ENCODE data around the gene KLF14. TPM values are rescaled to one million over a fixed set of nuclear protein-coding genes. Genes with fewer than 3 reads are reported as not detected.

Gene KLF14
- total and polyA plus RNA-seq, 9 donors: 0.10 to 0.84 (median 0.29) TPM; not detected in 3

GRCh38 chr7:130708001-130708400 is 26.0 kb downstream of the KLF14 start:
- intact Hi-C loops (cut with DNase I): no loop called here
- no peaks in the 10 kb centered on the region for H3K4me1 ChIP-seq (ENCODE audit: insufficient read depth)
- no peak overlapping the region for H3K4me3 ChIP-seq
- H3K27me3 ChIP-seq: no peaks in the 10 kb centered on the region
- H3K9me3 ChIP-seq: no peaks in the 10 kb centered on the region
- WGBS, 3 donors: 92 to 94% (median 93%) methylated on average over 4 of the region's 4 CpGs
- no peak overlapping the region for H3K27ac ChIP-seq
- DNase-seq: no peak
- TF ChIP-seq, protein P1, sequence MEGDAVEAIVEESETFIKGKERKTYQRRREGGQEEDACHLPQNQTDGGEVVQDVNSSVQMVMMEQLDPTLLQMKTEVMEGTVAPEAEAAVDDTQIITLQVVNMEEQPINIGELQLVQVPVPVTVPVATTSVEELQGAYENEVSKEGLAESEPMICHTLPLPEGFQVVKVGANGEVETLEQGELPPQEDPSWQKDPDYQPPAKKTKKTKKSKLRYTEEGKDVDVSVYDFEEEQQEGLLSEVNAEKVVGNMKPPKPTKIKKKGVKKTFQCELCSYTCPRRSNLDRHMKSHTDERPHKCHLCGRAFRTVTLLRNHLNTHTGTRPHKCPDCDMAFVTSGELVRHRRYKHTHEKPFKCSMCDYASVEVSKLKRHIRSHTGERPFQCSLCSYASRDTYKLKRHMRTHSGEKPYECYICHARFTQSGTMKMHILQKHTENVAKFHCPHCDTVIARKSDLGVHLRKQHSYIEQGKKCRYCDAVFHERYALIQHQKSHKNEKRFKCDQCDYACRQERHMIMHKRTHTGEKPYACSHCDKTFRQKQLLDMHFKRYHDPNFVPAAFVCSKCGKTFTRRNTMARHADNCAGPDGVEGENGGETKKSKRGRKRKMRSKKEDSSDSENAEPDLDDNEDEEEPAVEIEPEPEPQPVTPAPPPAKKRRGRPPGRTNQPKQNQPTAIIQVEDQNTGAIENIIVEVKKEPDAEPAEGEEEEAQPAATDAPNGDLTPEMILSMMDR (IDR thresholded peaks at IDR 0.05): no peak
- no peak for TF ChIP-seq POLR2A (IDR thresholded peaks at IDR 0.05)
- TF ChIP-seq EP300 (IDR thresholded peaks at IDR 0.05): no peak
- H3K36me3 ChIP-seq: no peaks in the 10 kb centered on the region

- intact Hi-C loops (cut with DNase I): no loop called here
- Histone ChIP-seq H3K36me3 (no peaks in the 10 kb centered on the region), H3K9me3 (no peaks in the 10 kb centered on the region), H3K27ac (no peak overlapping the region), H3K27me3 (no peaks in the 10 kb centered on the region), H3K4me3 (no peak overlapping the region), H3K4me1 (ENCODE audit: insufficient read depth) (no peaks in the 10 kb centered on the region)
- TF ChIP-seq EP300 (IDR thresholded peaks at IDR 0.05) (no peak), POLR2A (IDR thresholded peaks at IDR 0.05) (no peak)
- TF ChIP-seq, protein P1 (IDR thresholded peaks at IDR 0.05): no peak
- WGBS, 3 donors: 86 to 94% (median 89%) methylated on average over 1 of the region's 1 CpG
- no peak for DNase-seq
These were observed 30.2 kb downstream of the KLF14 start for GRCh38 chr7:130703851-130704250.

DNA sequence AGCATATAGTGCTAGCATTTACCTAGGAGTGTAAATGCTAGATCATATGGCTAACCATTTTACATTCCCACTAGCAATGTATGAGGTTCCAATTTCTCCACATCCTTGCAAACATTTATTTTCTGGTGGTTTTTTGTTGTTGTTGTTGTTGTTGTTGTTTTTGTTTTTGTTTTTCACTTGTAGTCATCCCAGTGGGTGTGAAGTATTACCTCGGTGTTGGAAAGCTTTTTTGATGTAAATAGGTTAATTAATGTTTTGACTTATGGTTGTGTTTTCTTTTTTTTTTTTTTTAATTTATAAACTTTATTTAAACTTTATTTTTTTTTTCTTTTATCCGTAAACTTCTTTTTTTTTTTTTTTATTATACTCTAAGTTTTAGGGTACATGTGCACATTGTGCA is 32.4 kb downstream of the KLF14 start:
- intact Hi-C loops (cut with DNase I): no loop called here
- WGBS, 3 donors: 66 to 90% (median 87%) methylated on average over 2 of the region's 2 CpGs
- Histone ChIP-seq H3K4me3 (no peak overlapping the region), H3K36me3 (no peaks in the 10 kb centered on the region), H3K9me3 (no peaks in the 10 kb centered on the region), H3K4me1 (ENCODE audit: insufficient read depth) (no peaks in the 10 kb centered on the region), H3K27ac (no peak overlapping the region), H3K27me3 (no peaks in the 10 kb centered on the region)
- TF ChIP-seq POLR2A (IDR thresholded peaks at IDR 0.05): no peak
- TF ChIP-seq, protein P1 (IDR thresholded peaks at IDR 0.05): no peak
- no peak for TF ChIP-seq EP300 (IDR thresholded peaks at IDR 0.05)
- DNase-seq: no peak

DNA sequence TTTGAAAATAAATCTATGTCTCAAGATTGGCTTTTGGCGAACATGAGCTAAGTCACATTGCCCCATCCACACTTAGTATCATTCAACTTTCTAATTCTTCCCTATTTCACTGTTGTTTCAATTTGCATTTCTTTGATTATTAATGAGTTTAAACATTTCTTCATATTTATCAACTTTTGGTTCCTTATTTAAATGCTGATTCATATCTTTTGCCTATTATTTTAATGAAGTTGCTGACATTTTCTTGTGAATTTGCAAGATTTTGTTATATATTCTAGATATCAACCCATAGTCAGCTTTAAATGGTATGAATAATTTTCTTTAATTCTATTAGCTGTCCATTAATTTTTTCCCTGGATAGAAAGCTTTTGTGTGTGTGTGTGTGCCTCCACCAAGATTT is 33.2 kb downstream of the KLF14 start:
- Histone ChIP-seq H3K4me1 (ENCODE audit: insufficient read depth) (no peaks in the 10 kb centered on the region), H3K4me3 (no peak overlapping the region), H3K36me3 (no peaks in the 10 kb centered on the region), H3K27me3 (no peaks in the 10 kb centered on the region), H3K9me3 (no peaks in the 10 kb centered on the region), H3K27ac (no peak overlapping the region)
- TF ChIP-seq POLR2A (IDR thresholded peaks at IDR 0.05) (no peak), EP300 (IDR thresholded peaks at IDR 0.05) (no peak)
- TF ChIP-seq, protein P1 (IDR thresholded peaks at IDR 0.05): no peak
- intact Hi-C loops (cut with DNase I): no loop called here
- no peak for DNase-seq
- WGBS, 3 donors: 95 to 96% (median 95%) methylated on average over 1 of the region's 1 CpG

All from ovary (tissue), 9 donors.